Panc1 (cell line): ENCODE data around the gene KHSRP. TPM values are rescaled to one million over a fixed set of nuclear protein-coding genes. Genes with fewer than 3 reads are reported as not detected.

Source experiments
- ATAC-seq: fragments of 200-7000 bp; cut with Tn5 transposase; 2 replicates; pipeline ENCODE4 v1.9.1; 2020; ENCODE audit warnings: mild to moderate bottlenecking, moderate library complexity
- BruUV-seq: library from RNA; stranded (reverse); fragments of 400-500 nt; replicated peaks from 2 replicates; lab custom pipeline; 2021; lab: Mats Ljungman, UMichigan
- CTCF ChIA-PET: fragments of 300-600 bp; sonication (Branson Sonifier 250); formaldehyde crosslinking; loops from one replicate; lab custom pipeline; 2022; ENCODE audit warnings: antibody characterized with exemption; lab: Charles Lee
- POLR2A ChIA-PET: fragments of 300-600 bp; sonication (Branson Sonifier 250); formaldehyde crosslinking; loops from one replicate; lab custom pipeline; 2022; ENCODE audit warnings: antibody characterized with exemption; lab: Charles Lee
- DNase-seq: peaks from one replicate; pipeline ENCODE4 v3.0.0-alpha.2; 2010; ENCODE audit warnings: low read depth, low spot score
- H3K27ac ChIP-seq: 2 replicates; pipeline ENCODE4 v1.5.1; 2011; ENCODE audit warnings: mild to moderate bottlenecking, low read length, inconsistent platforms
- H3K27me3 ChIP-seq: fragments of 200-500 bp; sonication (Bioruptor generic); 2 replicates; pipeline ENCODE4 v1.6.0; 2014; ENCODE audit warnings: low read length, inconsistent platforms; ENCODE audit not compliant: control insufficient read depth, insufficient read depth
- H3K36me3 ChIP-seq: fragments of 200-500 bp; sonication (Bioruptor generic); 2 replicates; pipeline ENCODE4 v1.5.1; 2014; ENCODE audit warnings: inconsistent platforms, mild to moderate bottlenecking, low read length, moderate library complexity; ENCODE audit not compliant: control insufficient read depth, insufficient read depth
- H3K4me1 ChIP-seq: 2 replicates; pipeline ENCODE4 v1.5.1; 2011; ENCODE audit warnings: inconsistent platforms, mild to moderate bottlenecking, low read length, moderate library complexity; ENCODE audit not compliant: control insufficient read depth, insufficient read depth
- H3K4me3 ChIP-seq, 2 experiments: 2 replicates each; pipeline ENCODE4 v1.5.1; 2011 to 2012; ENCODE audit warnings: low read depth in 2 of 2, low read length in 2 of 2, mild to moderate bottlenecking in 2 of 2, inconsistent platforms in 1 of 2, moderate library complexity in 1 of 2
- H3K9me3 ChIP-seq: fragments of 200-500 bp; sonication (Bioruptor generic); 2 replicates; pipeline ENCODE4 v1.5.1; 2014; ENCODE audit warnings: low read depth, mild to moderate bottlenecking, inconsistent platforms, low read length, moderate library complexity; ENCODE audit not compliant: control insufficient read depth, insufficient read depth
- POLR2AphosphoS5 ChIP-seq: IDR thresholded peaks from 2 replicates; pipeline ENCODE4 v1.6.1; 2012; ENCODE audit warnings: mild to moderate bottlenecking, low read depth, low read length, moderate library complexity
- SIN3A ChIP-seq: IDR thresholded peaks from 2 replicates; pipeline ENCODE4 v1.6.1; 2012; ENCODE audit warnings: low read depth, mild to moderate bottlenecking, low read length, moderate library complexity, borderline replicate concordance; ENCODE audit not compliant: insufficient read depth
- TCF7L2 ChIP-seq: IDR thresholded peaks from 2 replicates; pipeline ENCODE4 v1.6.1; 2011; ENCODE audit warnings: mild to moderate bottlenecking, low read depth, low read length, inconsistent platforms
- in situ Hi-C: cut with HindIII; loops from 2 replicates; pipeline ENCODE4 v1.10.0; 2016; ENCODE audit warnings: low sequenced_read_pairs, low pct_unique_long_range_greater_than_20kb
- intact Hi-C: fragments of 100-400 bp; cut with micrococcal nuclease; formaldehyde crosslinking; loops from one replicate; pipeline ENCODE4 v1.10.0; 2022; ENCODE audit not compliant: unreplicated experiment
- total RNA-seq: library from RNA; stranded (reverse); gene quantifications from one replicate; pipeline ENCODE4 v1.2.1, GENCODE V29; 2021; ENCODE audit not compliant: unreplicated experiment
- TF ChIP-seq, protein P1 (sequence below), 2 experiments: IDR thresholded peaks; 2 replicates each; pipeline ENCODE4 v1.6.1; 2011 to 2012; ENCODE audit warnings: low read depth in 2 of 2, control low read depth in 1 of 2, low read length in 1 of 2, mild to moderate bottlenecking in 1 of 2, moderate library complexity in 1 of 2; ENCODE audit not compliant: insufficient read depth in 1 of 2
- TF ChIP-seq, protein P2 (sequence below): fragments of 450-650 bp; IDR thresholded peaks from 2 replicates; pipeline ENCODE4 v1.5.1; 2017; ENCODE audit warnings: mild to moderate bottlenecking

Gene KHSRP
- total RNA-seq, 1 experiment from 2014 or later = 333 TPM

DNA sequence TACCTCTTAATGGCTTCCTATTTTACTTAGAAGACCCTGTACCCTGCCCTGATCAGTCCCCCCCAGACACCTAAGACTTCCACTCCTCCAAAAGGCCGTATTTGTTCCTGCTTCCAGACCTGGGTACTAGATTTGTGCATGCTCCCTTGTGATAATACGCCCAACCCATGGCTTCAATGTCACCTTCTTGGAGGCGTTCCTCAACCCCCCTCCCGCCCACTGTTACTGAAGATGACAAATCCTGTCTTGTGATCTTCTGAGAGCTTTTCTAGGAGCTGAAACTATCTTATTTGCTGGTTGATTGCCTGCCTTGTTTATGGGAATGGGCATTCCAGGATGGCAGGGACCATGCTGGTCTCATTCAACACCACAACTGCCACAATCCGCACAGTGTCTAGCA, 25.6 kb upstream of the KHSRP start:
- Histone ChIP-seq H3K4me1 (no peaks in the 10 kb centered on the region), H3K9me3 (no peaks in the 10 kb centered on the region), H3K4me3 (no peak overlapping the region), H3K36me3 (no peaks in the 10 kb centered on the region), H3K27me3 (no peaks in the 10 kb centered on the region), H3K27ac (no peak overlapping the region)
- ChIA-PET CTCF (no interaction called here), POLR2A (no interaction called here)
- no TSS peak for BruUV-seq
- in situ Hi-C loops = no loop called here
- ATAC-seq (no peak), DNase-seq (no peak)
- intact Hi-C loops = no loop called here
- TF ChIP-seq, protein P1, sequence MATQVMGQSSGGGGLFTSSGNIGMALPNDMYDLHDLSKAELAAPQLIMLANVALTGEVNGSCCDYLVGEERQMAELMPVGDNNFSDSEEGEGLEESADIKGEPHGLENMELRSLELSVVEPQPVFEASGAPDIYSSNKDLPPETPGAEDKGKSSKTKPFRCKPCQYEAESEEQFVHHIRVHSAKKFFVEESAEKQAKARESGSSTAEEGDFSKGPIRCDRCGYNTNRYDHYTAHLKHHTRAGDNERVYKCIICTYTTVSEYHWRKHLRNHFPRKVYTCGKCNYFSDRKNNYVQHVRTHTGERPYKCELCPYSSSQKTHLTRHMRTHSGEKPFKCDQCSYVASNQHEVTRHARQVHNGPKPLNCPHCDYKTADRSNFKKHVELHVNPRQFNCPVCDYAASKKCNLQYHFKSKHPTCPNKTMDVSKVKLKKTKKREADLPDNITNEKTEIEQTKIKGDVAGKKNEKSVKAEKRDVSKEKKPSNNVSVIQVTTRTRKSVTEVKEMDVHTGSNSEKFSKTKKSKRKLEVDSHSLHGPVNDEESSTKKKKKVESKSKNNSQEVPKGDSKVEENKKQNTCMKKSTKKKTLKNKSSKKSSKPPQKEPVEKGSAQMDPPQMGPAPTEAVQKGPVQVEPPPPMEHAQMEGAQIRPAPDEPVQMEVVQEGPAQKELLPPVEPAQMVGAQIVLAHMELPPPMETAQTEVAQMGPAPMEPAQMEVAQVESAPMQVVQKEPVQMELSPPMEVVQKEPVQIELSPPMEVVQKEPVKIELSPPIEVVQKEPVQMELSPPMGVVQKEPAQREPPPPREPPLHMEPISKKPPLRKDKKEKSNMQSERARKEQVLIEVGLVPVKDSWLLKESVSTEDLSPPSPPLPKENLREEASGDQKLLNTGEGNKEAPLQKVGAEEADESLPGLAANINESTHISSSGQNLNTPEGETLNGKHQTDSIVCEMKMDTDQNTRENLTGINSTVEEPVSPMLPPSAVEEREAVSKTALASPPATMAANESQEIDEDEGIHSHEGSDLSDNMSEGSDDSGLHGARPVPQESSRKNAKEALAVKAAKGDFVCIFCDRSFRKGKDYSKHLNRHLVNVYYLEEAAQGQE (IDR thresholded peaks at IDR 0.05; ENCODE audit: insufficient read depth in 1 of 2, low read depth in 2 of 2, low read length in 1 of 2) = no peak
- TF ChIP-seq, protein P2, sequence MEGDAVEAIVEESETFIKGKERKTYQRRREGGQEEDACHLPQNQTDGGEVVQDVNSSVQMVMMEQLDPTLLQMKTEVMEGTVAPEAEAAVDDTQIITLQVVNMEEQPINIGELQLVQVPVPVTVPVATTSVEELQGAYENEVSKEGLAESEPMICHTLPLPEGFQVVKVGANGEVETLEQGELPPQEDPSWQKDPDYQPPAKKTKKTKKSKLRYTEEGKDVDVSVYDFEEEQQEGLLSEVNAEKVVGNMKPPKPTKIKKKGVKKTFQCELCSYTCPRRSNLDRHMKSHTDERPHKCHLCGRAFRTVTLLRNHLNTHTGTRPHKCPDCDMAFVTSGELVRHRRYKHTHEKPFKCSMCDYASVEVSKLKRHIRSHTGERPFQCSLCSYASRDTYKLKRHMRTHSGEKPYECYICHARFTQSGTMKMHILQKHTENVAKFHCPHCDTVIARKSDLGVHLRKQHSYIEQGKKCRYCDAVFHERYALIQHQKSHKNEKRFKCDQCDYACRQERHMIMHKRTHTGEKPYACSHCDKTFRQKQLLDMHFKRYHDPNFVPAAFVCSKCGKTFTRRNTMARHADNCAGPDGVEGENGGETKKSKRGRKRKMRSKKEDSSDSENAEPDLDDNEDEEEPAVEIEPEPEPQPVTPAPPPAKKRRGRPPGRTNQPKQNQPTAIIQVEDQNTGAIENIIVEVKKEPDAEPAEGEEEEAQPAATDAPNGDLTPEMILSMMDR = no peak
- TF ChIP-seq POLR2AphosphoS5 (no peak), TCF7L2 (no peak), SIN3A (no peak)

DNA sequence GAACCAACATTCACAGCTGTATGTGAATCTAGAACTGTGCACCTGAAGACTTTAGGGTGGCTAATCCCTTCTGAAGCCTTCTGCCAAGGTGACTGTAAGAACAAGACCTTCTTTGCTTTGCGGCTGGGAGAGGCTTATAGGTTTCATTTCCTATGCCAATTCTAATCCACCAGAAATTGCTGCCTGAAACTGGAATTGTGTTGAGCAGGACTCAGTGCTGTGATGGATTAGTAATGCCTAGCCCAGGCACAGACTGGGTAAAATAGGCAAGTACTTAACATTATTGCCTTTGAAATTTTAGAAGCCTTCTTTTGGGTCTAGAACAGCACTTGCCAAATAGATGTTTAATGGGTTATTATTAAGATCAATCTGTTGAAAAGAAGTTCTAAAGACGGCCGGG, 23.4 kb upstream of the KHSRP start:
- no peaks in the 10 kb centered on the region for H3K27me3 ChIP-seq
- no peak for ATAC-seq
- H3K4me1 ChIP-seq = no peaks in the 10 kb centered on the region
- ChIA-PET CTCF (no interaction called here), POLR2A (no interaction called here)
- DNase-seq = no peak
- no peak overlapping the region for H3K4me3 ChIP-seq
- H3K9me3 ChIP-seq = no peaks in the 10 kb centered on the region
- in situ Hi-C loops (no loop called here), intact Hi-C loops (no loop called here)
- no peak overlapping the region for H3K27ac ChIP-seq
- no TSS peak for BruUV-seq
- H3K36me3 ChIP-seq = no peaks in the 10 kb centered on the region
- TF ChIP-seq POLR2AphosphoS5 (no peak), SIN3A (no peak), TCF7L2 (no peak)
- TF ChIP-seq, protein P2 = no peak
- TF ChIP-seq, protein P1 (IDR thresholded peaks at IDR 0.05; ENCODE audit: insufficient read depth in 1 of 2, low read depth in 2 of 2, low read length in 1 of 2) = no peak
